Stimulated activated CD8-positive, alpha-beta memory T cell treated with anti-CD3 and anti-CD28 coated beads, Interleukin-7, amount 100 ng/mL, for 1 hour (primary cell): Measurements from ENCODE around the gene NKTR.

Experiments
- DNase-seq, 2 donors: peaks; one replicate each; pipeline ENCODE4 v3.0.0-alpha.2; 2020; ENCODE audit warnings: low read depth in 2 of 2

NKTR gene

GRCh38 chr3:42694366-42694765, 93.9 kb downstream of the NKTR start:
- no peak for DNase-seq

GRCh38 chr3:42696356-42697288, 96.1 kb downstream of the NKTR start:
- DNase-seq = no peak

GRCh38 chr3:42697289-42698051, 97.0 kb downstream of the NKTR start:
- DNase-seq = no peak
